Karpas-422 (cell line): ENCODE data around the gene RIGI. TPM values are rescaled to one million over a fixed set of nuclear protein-coding genes. Genes with fewer than 3 reads are reported as not detected.
A peak's percentile ranks its signal among the peaks of the same experiment; 100 is the strongest.

ENCODE experiments used
- DNase-seq: peaks from one replicate; pipeline ENCODE4 v3.0.0-alpha.2; 2015
- H2AFZ ChIP-seq: fragments of 200-600 bp; sonication (generic); 2 replicates; pipeline ENCODE4 v1.6.1; 2014; ENCODE audit warnings: antibody characterized with exemption, low read length, mixed read lengths
- H3K27ac ChIP-seq: fragments of 200-600 bp; sonication (generic); 2 replicates; pipeline ENCODE4 v1.5.1; 2014; ENCODE audit warnings: mild to moderate bottlenecking, low read length, moderate library complexity
- H3K27me3 ChIP-seq: fragments of 200-600 bp; sonication (generic); 2 replicates; pipeline ENCODE4 v1.6.1; 2014; ENCODE audit warnings: low read length, mixed read lengths
- H3K36me3 ChIP-seq: fragments of 200-600 bp; sonication (generic); 2 replicates; pipeline ENCODE4 v1.6.1; 2014; ENCODE audit warnings: low read length, mixed read lengths; ENCODE audit not compliant: insufficient read depth
- H3K4me1 ChIP-seq: fragments of 200-600 bp; sonication (generic); 2 replicates; pipeline ENCODE4 v1.6.1; 2014; ENCODE audit warnings: mild to moderate bottlenecking, low read length, mixed read lengths
- H3K4me2 ChIP-seq: fragments of 200-600 bp; sonication (generic); 2 replicates; pipeline ENCODE4 v1.6.1; 2014; ENCODE audit warnings: low read length, low read depth, mild to moderate bottlenecking; ENCODE audit not compliant: poor library complexity, severe bottlenecking
- H3K4me3 ChIP-seq: fragments of 200-600 bp; sonication (generic); 2 replicates; pipeline ENCODE4 v1.5.1; 2014; ENCODE audit warnings: mild to moderate bottlenecking, antibody characterized with exemption, low read length, mixed read lengths
- H3K79me2 ChIP-seq: fragments of 200-600 bp; sonication (generic); 2 replicates; pipeline ENCODE4 v1.6.1; 2014; ENCODE audit warnings: mild to moderate bottlenecking, low read length, mixed read lengths
- H3K9ac ChIP-seq: fragments of 200-600 bp; sonication (generic); 2 replicates; pipeline ENCODE4 v1.6.0; 2014; ENCODE audit warnings: low read length
- H3K9me2 ChIP-seq: fragments of 200-600 bp; sonication (generic), shearing (Covaris generic); replicated peaks from 2 replicates; pipeline ENCODE4 v1.6.0; 2014; ENCODE audit warnings: mild to moderate bottlenecking, low read length, moderate library complexity; ENCODE audit not compliant: insufficient read depth
- H3K9me3 ChIP-seq: fragments of 300-700, 200-600 bp; sonication (generic); 2 replicates; pipeline ENCODE4 v1.6.1; 2014; ENCODE audit warnings: low read length, mixed read lengths
- H4K20me1 ChIP-seq: fragments of 200-600 bp; sonication (generic); 2 replicates; pipeline ENCODE4 v1.6.1; 2014; ENCODE audit warnings: mild to moderate bottlenecking, antibody characterized with exemption, low read length, low read depth; ENCODE audit not compliant: insufficient read depth
- total RNA-seq: library from RNA; depleted of rRNA; stranded (reverse); fragments of >200 nt; shearing (Covaris generic); gene quantifications from 2 replicates; pipeline ENCODE4 v1.2.3, GENCODE V29; 2014; ENCODE audit warnings: low replicate concordance; rRNA removed

RIGI gene
- total RNA-seq = 6.6 and 13.2 TPM in 2 replicates

DNA sequence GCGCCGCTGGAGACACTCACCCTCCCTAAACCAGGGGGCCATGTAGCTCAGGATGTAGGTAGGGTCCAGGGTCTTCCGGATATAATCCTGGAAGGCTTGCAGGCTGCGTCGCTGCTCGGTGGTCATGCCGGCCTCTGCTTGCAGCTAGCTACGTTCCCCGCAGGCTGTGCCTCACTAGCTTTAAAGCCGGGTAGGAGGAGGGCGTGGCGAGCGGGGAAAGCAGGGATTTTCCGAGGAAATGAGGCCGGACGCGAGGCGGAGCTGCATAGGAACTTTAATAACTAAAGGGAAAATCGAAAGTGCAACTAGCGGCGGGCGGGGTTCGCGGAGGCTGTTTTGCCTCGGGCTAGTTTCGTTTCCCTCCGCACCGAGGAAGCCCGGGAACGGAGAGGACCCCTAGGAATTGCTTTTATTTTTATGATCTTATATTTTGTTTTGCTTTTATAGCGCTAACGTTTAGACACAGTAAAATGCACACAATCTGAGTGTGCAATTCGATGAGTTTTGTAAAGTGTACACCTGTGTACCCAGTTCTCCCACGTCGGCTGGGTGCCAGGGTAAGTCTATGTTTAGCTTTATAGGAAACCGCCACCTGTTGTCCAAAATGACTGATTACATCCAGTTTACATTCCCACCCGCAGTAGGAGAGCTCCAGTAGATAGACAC is at the start of gene RIGI:
Gene RIGI (minus strand): TSS at position 156 of the 666 bp plus-strand sequence. CDS start 30 bp downstream, at position 126.
- peak within 1 kb of the TSS; percentile 88 for H2AFZ ChIP-seq
- peak within 1 kb of the TSS; percentile 87 for H3K4me3 ChIP-seq
- H3K4me2 ChIP-seq = peak within 1 kb of the TSS; percentile 98
- H3K9me3 ChIP-seq = no peaks in the 10 kb centered on the region
- peak within 1 kb of the TSS; percentile 80 for H3K9ac ChIP-seq
- H3K4me1 ChIP-seq = peaks cover 30% of the 10 kb centered on the region
- no peaks in the 10 kb centered on the region for H3K27me3 ChIP-seq
- peak within 1 kb of the TSS; percentile 70 for H3K27ac ChIP-seq
- H4K20me1 ChIP-seq = no peaks in the 10 kb centered on the region
- H3K9me2 ChIP-seq = no peaks in the 10 kb centered on the region
- DNase-seq = peak; percentile 78
- H3K79me2 ChIP-seq = peaks cover 31% of the 10 kb centered on the region
- H3K36me3 ChIP-seq = no peaks in the 10 kb centered on the region

DNA sequence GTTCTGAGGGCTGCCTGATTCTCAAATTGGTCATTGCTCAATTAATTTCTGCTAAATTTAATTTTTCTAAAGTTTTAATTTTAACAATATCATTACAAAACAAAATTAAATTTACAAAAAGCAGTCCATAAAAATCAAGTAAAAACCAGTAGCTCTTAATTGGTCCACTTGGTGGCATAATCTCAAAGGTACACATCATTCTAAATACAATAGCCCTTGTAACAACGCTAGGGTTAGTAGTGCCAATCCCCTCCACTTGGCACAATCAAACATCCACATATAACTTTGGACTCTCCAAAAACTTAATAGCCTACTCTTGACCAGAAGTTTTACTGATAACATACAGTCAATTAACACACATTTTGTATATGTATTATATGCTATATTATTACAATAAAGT is 48.9 kb upstream of the RIGI start:
- H3K4me2 ChIP-seq = no peak overlapping the region
- H3K36me3 ChIP-seq = no peaks in the 10 kb centered on the region; the same call in 1 of the 2 replicates
- no peak for DNase-seq
- peaks cover 27% of the 10 kb centered on the region for H3K4me1 ChIP-seq
- no peak overlapping the region for H3K27ac ChIP-seq
- H3K9me3 ChIP-seq = no peaks in the 10 kb centered on the region
- 0 out of 2 replicates have a peak overlapping the region, but pooled peaks have one; percentile 45 for H2AFZ ChIP-seq
- no peak overlapping the region for H3K9ac ChIP-seq
- H3K4me3 ChIP-seq = no peak overlapping the region
- peaks cover 30% of the 10 kb centered on the region for H3K79me2 ChIP-seq
- H4K20me1 ChIP-seq = no peaks in the 10 kb centered on the region; the same call in 1 of the 2 replicates
- no peaks in the 10 kb centered on the region for H3K27me3 ChIP-seq
- H3K9me2 ChIP-seq = no peaks in the 10 kb centered on the region

DNA sequence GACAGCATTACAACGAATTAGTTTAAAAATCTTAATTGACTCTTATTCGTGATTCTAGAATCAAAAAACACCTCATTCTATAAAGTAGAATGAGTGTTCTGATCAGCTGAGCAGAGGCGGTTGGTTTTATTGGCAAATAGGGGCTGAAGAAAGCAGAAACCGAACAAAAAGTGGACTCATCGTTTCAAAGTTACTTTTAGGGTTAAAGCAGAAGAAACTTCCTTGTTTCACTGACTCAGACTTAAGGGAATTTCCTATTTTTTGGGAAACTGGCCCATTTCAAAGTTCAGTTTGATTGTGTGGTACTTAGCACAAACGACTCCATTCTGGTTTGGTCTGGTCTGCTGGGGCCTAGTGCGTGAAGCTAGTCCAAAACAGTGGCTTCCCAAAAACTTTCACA is 47.8 kb upstream of the RIGI start:
- Histone ChIP-seq H3K27ac (no peak overlapping the region), H3K9me2 (no peaks in the 10 kb centered on the region), H3K9ac (peak overlapping the region; percentile 97), H4K20me1 (no peaks in the 10 kb centered on the region; the same call in 1 of the 2 replicates), H3K36me3 (no peaks in the 10 kb centered on the region; the same call in 1 of the 2 replicates), H2AFZ (no peak overlapping the region), H3K79me2 (peaks cover 39% of the 10 kb centered on the region), H3K4me2 (peak overlapping the region; percentile 77), H3K9me3 (no peaks in the 10 kb centered on the region), H3K4me3 (peak overlapping the region; percentile 98), H3K4me1 (peaks cover 22% of the 10 kb centered on the region), H3K27me3 (no peaks in the 10 kb centered on the region)
- no peak for DNase-seq

DNA sequence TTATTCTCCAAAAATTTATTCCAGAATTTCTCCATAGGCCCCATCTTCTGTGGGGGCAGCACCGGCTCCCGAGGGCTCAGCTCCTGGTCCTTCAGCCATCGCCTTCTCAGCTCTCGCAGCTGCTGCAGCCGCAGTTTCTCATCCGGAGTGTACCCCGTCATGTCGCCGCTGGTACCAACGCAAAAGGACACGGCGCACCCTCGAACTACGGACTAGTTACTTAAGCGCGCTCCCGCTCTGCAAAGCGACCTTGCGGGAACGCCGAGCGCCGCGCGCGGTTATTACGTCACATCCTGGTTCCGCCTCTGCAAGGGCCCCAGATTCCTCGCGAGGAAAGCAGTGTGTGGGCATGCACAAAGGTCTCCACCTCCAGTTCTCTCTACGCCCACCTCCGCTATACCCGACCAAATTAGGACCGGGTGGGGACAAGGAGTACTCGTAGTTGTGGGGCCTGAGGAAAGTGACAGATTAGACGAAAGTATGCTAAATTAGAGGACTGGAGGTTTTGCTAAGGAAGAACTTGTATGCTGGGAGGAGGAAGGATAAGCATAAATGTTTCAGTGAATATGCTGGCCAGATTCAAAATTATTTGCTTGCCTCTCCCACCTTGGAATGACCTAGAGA is 47.0 kb upstream of the RIGI start, which contains the start of gene NDUFB6:
Gene NDUFB6 (minus strand): TSS at position 260 of the 624 bp plus-strand sequence. CDS start 99 bp downstream, at position 161.
- H4K20me1 ChIP-seq = no peaks in the 10 kb centered on the region; the same call in 1 of the 2 replicates
- peaks cover 43% of the 10 kb centered on the region for H3K79me2 ChIP-seq
- no peaks in the 10 kb centered on the region for H3K9me3 ChIP-seq
- H3K9me2 ChIP-seq = no peaks in the 10 kb centered on the region
- H3K36me3 ChIP-seq = no peaks in the 10 kb centered on the region; the same call in 1 of the 2 replicates
- H3K4me2 ChIP-seq = peak within 1 kb of the TSS; percentile 77
- peak within 1 kb of the TSS; percentile 78 for H2AFZ ChIP-seq
- H3K9ac ChIP-seq = peak within 1 kb of the TSS; percentile 97
- no peaks in the 10 kb centered on the region for H3K27me3 ChIP-seq
- H3K27ac ChIP-seq = peak within 1 kb of the TSS; percentile 74
- H3K4me1 ChIP-seq = peaks cover 22% of the 10 kb centered on the region
- H3K4me3 ChIP-seq = peak within 1 kb of the TSS; percentile 98
- DNase-seq = peak; percentile 99

DNA sequence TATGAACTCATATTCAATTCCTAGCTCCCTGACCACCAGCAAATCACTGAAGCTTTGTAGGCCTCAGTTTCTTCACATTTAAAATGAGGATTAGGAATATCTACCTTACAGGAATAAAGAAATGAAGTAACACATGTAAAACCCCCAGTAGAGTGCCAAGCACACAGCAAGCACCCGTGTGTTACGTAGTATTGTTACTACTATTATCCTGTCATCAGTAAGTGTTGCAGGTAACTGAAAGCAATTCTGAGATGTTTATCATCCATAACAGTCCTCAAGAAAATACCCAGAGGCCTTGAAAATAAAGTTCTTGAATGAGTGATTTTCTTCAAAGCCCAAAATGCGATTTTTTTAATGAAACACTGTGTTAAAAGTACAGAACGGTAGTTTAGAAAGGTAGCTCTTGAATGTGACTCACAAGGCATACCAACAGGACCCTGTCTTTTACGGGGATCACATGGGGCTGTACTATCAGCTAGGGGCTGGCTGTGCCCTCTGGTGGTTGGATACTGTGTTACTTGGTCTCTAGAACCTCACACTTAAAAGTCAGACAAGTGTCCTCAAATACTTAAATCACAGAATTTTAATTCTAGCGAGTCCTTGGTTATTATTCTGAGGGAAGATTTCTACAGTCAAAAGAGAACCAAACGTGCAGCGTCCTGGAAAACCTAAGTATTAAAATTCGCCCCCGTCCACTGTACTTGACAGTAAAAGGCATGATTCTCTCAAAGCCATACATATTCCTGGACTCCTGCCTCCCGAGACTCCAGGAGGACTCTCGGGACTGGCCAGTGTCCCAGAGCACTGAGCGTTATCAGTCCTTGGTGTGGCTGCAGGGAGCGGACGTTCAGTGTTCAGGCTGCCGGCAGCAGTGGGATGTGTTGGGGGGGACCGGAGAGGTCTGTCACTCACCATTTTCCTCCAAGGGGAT is 46.2 kb upstream of the RIGI start:
- peak; percentile 93 for DNase-seq
- H3K9me3 ChIP-seq = no peaks in the 10 kb centered on the region
- peaks cover 4% of the 10 kb centered on the region; the same call in 1 of the 2 replicates for H3K36me3 ChIP-seq
- peak overlapping the region; percentile 78 for H2AFZ ChIP-seq
- H3K4me3 ChIP-seq = peak overlapping the region; percentile 98
- H4K20me1 ChIP-seq = no peaks in the 10 kb centered on the region; the same call in 1 of the 2 replicates
- H3K79me2 ChIP-seq = peaks cover 50% of the 10 kb centered on the region
- peaks cover 22% of the 10 kb centered on the region for H3K4me1 ChIP-seq
- peak overlapping the region; percentile 74 for H3K27ac ChIP-seq
- H3K4me2 ChIP-seq = peak overlapping the region; percentile 77
- no peaks in the 10 kb centered on the region for H3K9me2 ChIP-seq
- peak overlapping the region; percentile 97 for H3K9ac ChIP-seq
- no peaks in the 10 kb centered on the region for H3K27me3 ChIP-seq

DNA sequence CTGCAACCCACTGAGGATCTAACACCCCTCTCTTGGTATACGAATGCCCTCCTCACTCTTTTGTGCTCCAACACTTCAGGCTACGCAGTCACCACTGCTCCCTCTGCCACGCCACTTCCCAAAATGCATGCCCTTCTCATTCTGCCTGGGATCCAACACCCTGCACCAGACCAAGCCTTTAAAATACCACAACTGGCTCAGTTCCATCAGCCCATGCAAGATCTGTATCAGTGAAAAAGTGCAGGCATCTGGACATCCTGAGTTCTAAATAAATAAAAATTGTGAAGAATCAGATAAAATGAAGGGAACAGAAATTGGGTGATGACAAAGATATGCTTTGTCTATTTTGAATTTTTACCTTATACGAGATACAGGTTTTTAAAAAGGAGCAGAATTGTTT is 44.3 kb upstream of the RIGI start:
- no peak overlapping the region for H3K4me2 ChIP-seq

DNA sequence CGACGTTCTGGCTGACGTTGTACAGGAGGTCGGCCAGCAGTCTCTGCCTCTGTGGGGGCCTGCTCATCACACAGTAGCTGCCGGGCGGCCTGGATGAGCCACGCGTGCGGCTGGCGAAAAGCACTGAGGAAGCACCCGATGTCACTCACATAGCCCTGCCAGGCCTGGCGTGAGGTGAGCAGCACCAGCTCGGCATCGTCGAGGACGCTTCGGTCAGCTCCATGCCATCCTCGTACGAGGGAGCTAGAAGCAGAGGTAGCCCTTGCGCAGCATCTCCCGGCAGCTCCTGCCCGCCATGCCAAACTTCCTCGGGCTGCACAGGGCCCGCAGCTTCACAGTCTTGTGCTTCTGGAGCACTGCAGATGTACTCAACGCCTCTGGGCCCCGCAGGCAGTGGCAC is 40.8 kb upstream of the RIGI start:
- no peak overlapping the region for H2AFZ ChIP-seq
- H4K20me1 ChIP-seq = no peaks in the 10 kb centered on the region
- H3K9me2 ChIP-seq = no peaks in the 10 kb centered on the region
- H3K27ac ChIP-seq = no peak overlapping the region
- DNase-seq = no peak
- no peaks in the 10 kb centered on the region for H3K27me3 ChIP-seq
- H3K9me3 ChIP-seq = no peaks in the 10 kb centered on the region
- no peak overlapping the region for H3K9ac ChIP-seq
- H3K36me3 ChIP-seq = peaks cover 6% of the 10 kb centered on the region; the same call in 1 of the 2 replicates
- H3K4me3 ChIP-seq = no peak overlapping the region
- peaks cover 86% of the 10 kb centered on the region for H3K79me2 ChIP-seq
- H3K4me2 ChIP-seq = no peak overlapping the region
- peaks cover 12% of the 10 kb centered on the region for H3K4me1 ChIP-seq

More for the DNA sequence above, 44.3 kb upstream of the RIGI start:
- no peaks in the 10 kb centered on the region for H3K9me3 ChIP-seq
- no peak overlapping the region for H3K9ac ChIP-seq
- peaks cover 67% of the 10 kb centered on the region for H3K79me2 ChIP-seq
- H3K4me3 ChIP-seq = no peak overlapping the region
- no peaks in the 10 kb centered on the region; the same call in 1 of the 2 replicates for H4K20me1 ChIP-seq
- peaks cover 22% of the 10 kb centered on the region for H3K4me1 ChIP-seq
- no peaks in the 10 kb centered on the region for H3K27me3 ChIP-seq
- peaks cover 4% of the 10 kb centered on the region; the same call in 1 of the 2 replicates for H3K36me3 ChIP-seq
- no peak for DNase-seq
- no peaks in the 10 kb centered on the region for H3K9me2 ChIP-seq
- no peak overlapping the region for H2AFZ ChIP-seq
- H3K27ac ChIP-seq = no peak overlapping the region
